ENCODE measurements around the gene ERC1. TPM values are rescaled to one million over a fixed set of nuclear protein-coding genes. Genes with fewer than 3 reads are reported as not detected.

Gene ERC1
- total RNA-seq, 1 donor from 2014 or later: 30.8 TPM

DNA sequence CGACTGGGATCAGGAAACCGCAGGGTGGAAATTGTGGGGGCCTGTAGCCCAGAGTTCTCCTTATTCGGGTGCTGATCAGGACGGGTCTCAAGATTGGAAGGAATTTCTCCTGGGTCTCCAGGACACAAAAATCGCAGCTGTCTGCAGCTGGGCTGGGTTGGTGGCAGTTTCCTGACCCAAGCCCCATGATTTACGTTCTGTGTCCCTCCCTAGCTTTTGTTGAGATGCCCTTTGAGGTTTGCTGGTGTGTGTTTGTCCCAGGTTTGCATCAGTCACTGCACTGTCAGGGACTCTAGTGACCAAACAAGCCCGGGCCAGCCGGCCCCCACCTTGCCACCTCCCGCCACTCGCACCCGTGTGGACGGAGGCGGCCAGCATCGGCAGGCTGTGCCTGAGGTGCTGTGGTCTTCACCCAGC lies 513.9 kb downstream of the ERC1 start:
- H3K27ac Mint-ChIP-seq: no peak overlapping the region
- H3K4me3 Mint-ChIP-seq: peak overlapping the region; percentile 64
- intact Hi-C loops (cut with micrococcal nuclease): no loop called here

DNA sequence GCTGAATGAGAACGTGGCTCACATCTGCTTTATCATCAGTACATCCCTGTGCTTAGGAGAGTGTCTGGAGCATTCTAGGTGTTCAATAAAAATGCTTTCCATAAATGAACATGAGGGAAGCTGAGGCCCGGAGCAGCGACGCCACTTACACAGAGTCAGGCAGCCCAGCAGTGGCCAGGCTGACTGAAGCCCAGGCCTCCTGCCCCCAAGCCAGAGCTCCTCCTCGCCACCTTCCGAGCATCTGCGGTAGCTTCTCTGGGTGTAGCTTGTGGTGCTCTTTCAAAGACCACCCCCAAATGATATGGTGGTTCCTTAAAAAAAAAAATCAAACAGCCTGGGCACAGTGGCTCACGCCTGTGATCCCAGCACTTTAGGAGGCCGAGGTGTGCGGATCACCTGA lies 514.6 kb downstream of the ERC1 start:
- Mint-ChIP-seq H3K27me3 (peaks cover 30% of the 10 kb centered on the region), H3K4me1 (peaks cover 9% of the 10 kb centered on the region), H3K27ac (no peak overlapping the region), H3K4me3 (no peak overlapping the region), H3K9me3 (no peaks in the 10 kb centered on the region), H3K36me3 (ENCODE audit: low read depth) (no peaks in the 10 kb centered on the region)
- no peak for DNase-seq
- intact Hi-C loops (cut with micrococcal nuclease): no loop called here

More for the DNA sequence above, 513.9 kb downstream of the ERC1 start:
- Mint-ChIP-seq H3K36me3 (ENCODE audit: low read depth) (no peaks in the 10 kb centered on the region), H3K4me1 (peaks cover 9% of the 10 kb centered on the region), H3K9me3 (no peaks in the 10 kb centered on the region), H3K27me3 (peaks cover 30% of the 10 kb centered on the region)
- DNase-seq: no peak

DNA sequence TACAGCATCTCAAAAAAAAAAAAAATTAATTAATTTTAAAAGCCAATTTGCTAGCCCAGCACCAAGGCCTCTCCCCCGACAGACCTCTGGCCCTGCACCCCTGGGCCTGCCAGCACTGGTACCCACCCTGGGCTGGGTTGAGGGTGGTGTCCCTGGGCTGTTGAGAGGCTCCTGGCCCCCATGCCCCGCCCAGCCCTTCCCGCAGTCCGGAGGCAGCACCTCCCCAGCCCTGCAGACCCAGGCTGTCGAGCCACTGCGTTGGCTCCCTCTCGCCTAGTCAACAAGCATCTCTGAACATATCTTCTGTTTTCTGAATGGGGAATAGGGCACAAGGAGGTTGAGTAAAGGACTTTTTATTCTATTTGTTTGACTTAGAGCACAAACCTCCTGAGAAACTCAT lies 516.3 kb downstream of the ERC1 start:
- Mint-ChIP-seq H3K27me3 (peaks cover 40% of the 10 kb centered on the region), H3K4me3 (no peak overlapping the region), H3K27ac (no peak overlapping the region), H3K36me3 (ENCODE audit: low read depth) (no peaks in the 10 kb centered on the region), H3K4me1 (peaks cover 12% of the 10 kb centered on the region), H3K9me3 (no peaks in the 10 kb centered on the region)
- DNase-seq: no peak
- intact Hi-C loops (cut with micrococcal nuclease): no loop called here

DNA sequence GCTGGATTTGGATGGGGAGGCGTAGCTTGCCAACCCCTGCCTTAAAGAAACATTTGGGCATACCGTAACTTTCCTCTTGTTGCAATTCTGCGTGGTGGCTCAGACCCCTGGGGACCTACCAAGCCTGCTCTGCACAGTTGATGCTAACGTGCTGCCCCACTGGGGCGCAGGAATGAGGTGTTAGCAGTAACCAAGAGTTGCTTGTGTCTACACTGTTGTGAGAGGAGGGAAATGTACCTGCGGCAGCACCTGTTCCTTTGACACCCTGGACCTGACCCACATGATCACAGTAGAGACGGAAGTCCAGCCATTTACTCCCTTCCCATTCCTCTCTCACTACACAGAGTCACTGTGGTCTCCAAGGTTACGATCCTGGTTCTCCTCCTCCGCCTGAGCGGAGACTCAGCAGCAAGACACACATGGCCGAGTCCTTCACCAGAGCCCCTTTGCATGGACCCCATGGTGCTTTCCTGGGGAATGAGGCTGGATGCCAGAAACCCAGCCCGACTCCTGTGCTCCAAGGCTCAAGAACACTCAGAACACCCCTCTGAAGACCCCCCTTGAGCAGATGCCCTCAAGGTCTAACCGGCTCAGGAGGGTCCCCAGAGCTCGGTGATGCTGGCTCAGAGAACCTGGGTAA lies 518.5 kb downstream of the ERC1 start:
- peaks cover 9% of the 10 kb centered on the region for H3K4me1 Mint-ChIP-seq

DNA sequence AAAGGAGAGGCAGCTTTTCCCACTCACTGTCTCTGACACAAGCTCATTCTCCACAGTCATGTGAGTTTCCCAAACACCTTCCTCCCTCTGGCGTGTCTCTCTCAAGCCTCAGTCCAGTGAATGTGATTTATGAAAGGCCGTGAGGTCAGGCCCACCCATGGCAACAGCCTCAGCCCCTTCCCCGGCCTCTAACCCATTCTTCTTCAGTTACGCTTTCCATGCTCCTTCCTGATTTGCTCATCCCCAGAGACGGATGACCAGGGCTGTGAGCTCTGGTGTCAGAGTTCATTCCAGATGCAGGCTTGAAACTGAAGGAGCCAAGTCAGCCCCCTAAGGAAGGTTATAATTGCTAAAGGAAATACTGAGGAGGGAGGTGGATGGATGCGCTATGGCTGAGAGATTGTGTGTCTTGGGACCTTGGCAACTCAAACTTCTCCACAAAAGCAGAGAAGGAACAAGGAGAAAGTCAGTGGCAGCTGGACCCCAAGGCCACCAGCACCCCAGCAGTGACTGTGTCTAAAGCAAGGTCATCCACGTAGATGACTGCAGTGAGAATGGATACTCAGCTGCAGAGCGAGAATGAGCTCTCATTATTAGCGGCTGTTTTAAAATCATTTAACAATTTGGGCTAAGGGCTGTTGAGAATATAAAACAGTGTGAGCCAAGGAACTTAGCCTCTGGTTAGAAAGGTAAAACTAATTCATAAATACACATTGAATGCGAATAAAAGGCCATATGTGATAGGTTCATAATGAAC lies 519.2 kb downstream of the ERC1 start:
- Mint-ChIP-seq H3K4me3 (no peak overlapping the region), H3K27me3 (peaks cover 34% of the 10 kb centered on the region), H3K9me3 (no peaks in the 10 kb centered on the region), H3K27ac (no peak overlapping the region), H3K4me1 (peaks cover 6% of the 10 kb centered on the region), H3K36me3 (ENCODE audit: low read depth) (no peaks in the 10 kb centered on the region)
- intact Hi-C loops (cut with micrococcal nuclease): no loop called here
- DNase-seq: no peak

More for the DNA sequence above, 518.5 kb downstream of the ERC1 start:
- intact Hi-C loops (cut with micrococcal nuclease): no loop called here
- DNase-seq: no peak
- Mint-ChIP-seq H3K27ac (no peak overlapping the region), H3K9me3 (no peaks in the 10 kb centered on the region), H3K36me3 (ENCODE audit: low read depth) (no peaks in the 10 kb centered on the region), H3K4me3 (no peak overlapping the region), H3K27me3 (peaks cover 39% of the 10 kb centered on the region)

DNA sequence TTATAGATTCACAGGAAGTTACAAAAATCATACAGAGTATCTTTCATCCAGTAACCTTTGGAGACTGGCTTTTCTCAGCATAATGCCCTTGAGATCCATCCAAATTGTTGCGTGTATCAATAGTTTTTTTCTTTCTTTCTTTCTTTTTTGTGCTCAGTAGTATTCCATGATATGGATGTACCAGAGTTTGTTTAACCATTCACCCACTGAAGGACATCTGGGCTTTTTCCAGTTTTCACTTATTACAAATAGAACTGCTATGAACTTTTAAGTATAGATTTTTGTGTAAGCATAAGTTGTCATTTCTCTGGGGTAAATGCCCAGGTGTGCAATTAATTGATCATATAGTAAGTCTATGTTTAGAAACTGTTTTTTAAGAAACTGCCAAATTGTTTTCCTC lies 524.0 kb downstream of the ERC1 start:
- H3K27ac Mint-ChIP-seq: no peak overlapping the region
- intact Hi-C loops (cut with micrococcal nuclease): no loop called here

DNA sequence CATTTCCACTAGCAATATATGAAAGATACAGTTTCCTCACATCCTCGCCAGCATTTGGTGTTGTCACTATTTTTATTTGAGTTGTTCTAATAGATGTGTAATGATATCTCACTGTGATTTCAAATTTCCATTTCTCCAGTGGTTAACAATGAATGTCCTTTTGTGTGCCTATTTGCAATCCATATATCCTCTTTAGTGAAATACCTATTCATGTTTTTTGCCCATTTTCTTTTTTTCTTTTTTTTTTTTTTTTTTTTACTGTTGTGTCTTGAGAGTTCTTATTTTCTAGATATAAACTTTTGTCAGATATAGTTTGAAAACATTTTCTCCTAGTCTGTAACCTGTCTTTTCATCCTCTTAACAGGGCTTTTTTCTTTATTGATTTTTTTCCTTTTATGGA lies 524.4 kb downstream of the ERC1 start:
- no peak overlapping the region for H3K4me3 Mint-ChIP-seq
- no peak for DNase-seq
- H3K27ac Mint-ChIP-seq: no peak overlapping the region
- peaks cover 1% of the 10 kb centered on the region for H3K36me3 Mint-ChIP-seq (ENCODE audit: low read depth)
- H3K4me1 Mint-ChIP-seq: peaks cover 6% of the 10 kb centered on the region
- peaks cover 52% of the 10 kb centered on the region for H3K27me3 Mint-ChIP-seq
- intact Hi-C loops (cut with micrococcal nuclease): no loop called here
- H3K9me3 Mint-ChIP-seq: no peaks in the 10 kb centered on the region

More for the DNA sequence above, 524.0 kb downstream of the ERC1 start:
- peaks cover 51% of the 10 kb centered on the region for H3K27me3 Mint-ChIP-seq
- H3K4me3 Mint-ChIP-seq: no peak overlapping the region
- no peaks in the 10 kb centered on the region for H3K9me3 Mint-ChIP-seq
- H3K4me1 Mint-ChIP-seq: peaks cover 6% of the 10 kb centered on the region
- no peak for DNase-seq
- peaks cover 1% of the 10 kb centered on the region for H3K36me3 Mint-ChIP-seq (ENCODE audit: low read depth)

DNA sequence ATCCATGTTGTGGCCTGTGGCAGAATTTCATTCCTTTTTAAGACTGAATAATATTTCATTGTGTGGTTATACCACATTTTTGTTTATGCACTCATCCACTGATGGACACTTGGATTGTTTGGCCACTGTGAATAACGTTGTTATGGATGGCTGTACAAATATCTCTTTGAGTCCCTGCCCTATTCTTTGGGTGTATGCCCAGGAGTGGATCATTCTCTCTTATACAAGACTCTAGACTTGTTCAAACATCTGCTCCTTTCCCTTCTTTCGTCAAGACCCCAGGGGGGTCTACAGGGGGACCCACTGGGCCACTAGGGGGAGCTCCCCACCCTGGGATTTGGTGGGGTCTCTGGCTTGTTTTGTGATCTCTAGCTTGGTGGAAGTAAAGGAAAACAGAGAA lies 526.0 kb downstream of the ERC1 start:
- Mint-ChIP-seq H3K4me1 (peaks cover 5% of the 10 kb centered on the region), H3K36me3 (ENCODE audit: low read depth) (peaks cover 1% of the 10 kb centered on the region), H3K27me3 (peaks cover 45% of the 10 kb centered on the region), H3K9me3 (no peaks in the 10 kb centered on the region), H3K27ac (no peak overlapping the region), H3K4me3 (no peak overlapping the region)
- DNase-seq: no peak
- intact Hi-C loops (cut with micrococcal nuclease): no loop called here

DNA sequence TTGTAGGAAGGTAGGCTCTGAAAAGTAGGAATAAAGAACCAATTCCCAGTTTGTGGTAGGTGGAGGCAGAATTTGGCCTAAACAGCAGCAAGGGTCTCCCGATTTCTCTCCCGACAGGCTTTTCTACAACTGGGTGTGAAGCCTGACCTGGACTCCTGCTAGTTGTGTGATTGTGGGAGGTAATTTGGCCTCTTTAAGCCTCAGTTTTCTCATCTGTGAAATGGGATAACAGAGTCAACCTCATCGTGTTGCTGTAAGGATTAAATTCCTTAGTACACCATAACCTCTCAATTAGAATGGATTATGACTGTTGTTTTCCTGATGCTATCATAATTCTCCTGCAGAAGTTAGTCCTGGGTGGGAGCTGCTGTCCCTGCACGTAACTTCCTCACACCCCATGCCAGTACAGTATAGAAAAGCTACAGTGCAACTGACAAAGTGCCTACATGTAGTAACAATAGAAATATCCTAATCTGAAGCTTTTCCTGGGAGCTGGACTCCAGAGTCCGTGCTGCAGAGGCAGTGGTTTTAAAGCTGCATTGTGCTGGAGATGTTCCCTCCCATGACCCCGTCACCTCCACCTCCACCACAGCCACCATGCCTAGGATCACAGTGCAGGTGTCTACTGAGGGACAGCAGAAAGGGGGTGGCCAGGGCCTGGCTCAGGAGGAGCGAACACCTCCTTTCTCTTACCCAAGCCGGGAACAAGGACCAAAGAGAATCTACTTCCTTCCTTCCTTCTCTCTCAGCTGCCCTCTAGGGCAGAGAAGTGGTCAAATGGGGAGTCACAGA lies 526.9 kb downstream of the ERC1 start:
- no peaks in the 10 kb centered on the region for H3K9me3 Mint-ChIP-seq
- H3K4me1 Mint-ChIP-seq: no peaks in the 10 kb centered on the region
- intact Hi-C loops (cut with micrococcal nuclease): no loop called here
- peaks cover 42% of the 10 kb centered on the region for H3K27me3 Mint-ChIP-seq
- no peak overlapping the region for H3K4me3 Mint-ChIP-seq
- peaks cover 1% of the 10 kb centered on the region for H3K36me3 Mint-ChIP-seq (ENCODE audit: low read depth)
- H3K27ac Mint-ChIP-seq: no peak overlapping the region
- no peak for DNase-seq

DNA sequence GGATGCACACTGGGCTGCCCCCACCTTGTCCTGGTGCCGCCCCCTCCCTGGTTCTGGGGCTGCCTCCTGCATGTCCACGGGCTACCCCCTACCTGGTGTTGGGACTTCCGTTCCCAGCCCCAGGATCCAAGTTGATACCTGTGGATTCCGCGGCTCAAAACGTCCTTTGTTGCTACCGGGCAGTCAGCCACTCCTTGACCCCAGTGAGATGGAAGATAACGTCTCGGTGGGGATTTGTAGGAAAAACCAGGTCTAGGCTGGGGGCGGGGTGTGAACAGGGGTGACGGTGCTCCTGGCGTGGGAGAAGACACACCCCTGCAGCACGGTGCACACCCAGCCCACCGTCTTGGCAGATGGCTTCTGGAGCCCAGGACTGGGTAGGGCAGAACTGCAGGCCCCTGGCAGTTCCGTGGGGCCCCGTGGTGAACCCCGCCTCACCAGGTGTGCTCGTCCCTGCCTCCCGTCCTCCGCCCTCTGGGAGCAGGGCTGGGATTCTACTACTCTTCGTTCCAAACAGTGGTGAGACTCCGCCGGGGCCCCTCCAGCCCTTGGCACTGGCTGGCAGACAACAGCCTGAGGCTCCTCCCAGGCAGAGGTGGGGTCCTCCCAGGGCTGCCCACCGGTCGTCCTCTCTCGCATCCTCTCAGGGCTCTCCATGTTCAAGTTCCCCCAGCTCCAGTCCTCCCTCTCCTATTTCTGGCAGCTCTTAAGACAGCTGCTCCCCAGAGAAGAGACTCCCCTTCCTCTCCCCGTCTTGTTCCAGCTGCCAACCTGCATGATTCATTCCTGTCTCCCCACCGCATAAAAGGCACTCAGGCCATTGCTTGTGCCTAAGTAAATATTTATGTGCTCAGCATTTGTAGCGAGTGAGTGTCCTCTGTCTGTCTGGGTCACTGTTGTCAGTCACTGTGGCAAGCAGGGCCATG lies 527.8 kb downstream of the ERC1 start:
- H3K9me3 Mint-ChIP-seq: no peaks in the 10 kb centered on the region
- intact Hi-C loops (cut with micrococcal nuclease): no loop called here
- no peak overlapping the region for H3K4me3 Mint-ChIP-seq
- H3K27ac Mint-ChIP-seq: no peak overlapping the region
- H3K4me1 Mint-ChIP-seq: no peaks in the 10 kb centered on the region
- H3K27me3 Mint-ChIP-seq: peaks cover 41% of the 10 kb centered on the region
- H3K36me3 Mint-ChIP-seq (ENCODE audit: low read depth): peaks cover 1% of the 10 kb centered on the region
- no peak for DNase-seq

DNA sequence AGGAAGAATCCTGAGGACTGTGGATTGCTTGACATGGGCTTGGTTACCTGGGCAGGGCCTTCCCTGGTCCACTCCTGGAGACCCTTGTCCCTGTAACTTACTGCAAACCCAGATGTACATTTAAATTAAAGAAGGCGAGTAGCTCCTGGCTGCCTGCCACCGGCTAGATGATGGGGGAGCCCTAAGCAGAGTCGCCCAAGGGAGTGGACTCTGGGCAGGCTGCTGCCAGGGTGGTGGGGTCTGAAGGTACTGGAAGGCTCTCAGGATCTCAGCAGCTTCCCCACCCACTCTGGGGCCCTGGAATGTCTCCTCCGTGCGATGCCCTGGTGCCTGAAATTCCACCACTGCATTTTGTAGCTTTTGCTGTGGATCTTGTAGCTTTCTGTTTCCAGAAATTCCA lies 528.6 kb downstream of the ERC1 start:
- intact Hi-C loops (cut with micrococcal nuclease): no loop called here
- Mint-ChIP-seq H3K4me1 (no peaks in the 10 kb centered on the region), H3K9me3 (no peaks in the 10 kb centered on the region), H3K27ac (no peak overlapping the region), H3K27me3 (peaks cover 43% of the 10 kb centered on the region), H3K4me3 (no peak overlapping the region), H3K36me3 (ENCODE audit: low read depth) (peaks cover 1% of the 10 kb centered on the region)
- DNase-seq: no peak

DNA sequence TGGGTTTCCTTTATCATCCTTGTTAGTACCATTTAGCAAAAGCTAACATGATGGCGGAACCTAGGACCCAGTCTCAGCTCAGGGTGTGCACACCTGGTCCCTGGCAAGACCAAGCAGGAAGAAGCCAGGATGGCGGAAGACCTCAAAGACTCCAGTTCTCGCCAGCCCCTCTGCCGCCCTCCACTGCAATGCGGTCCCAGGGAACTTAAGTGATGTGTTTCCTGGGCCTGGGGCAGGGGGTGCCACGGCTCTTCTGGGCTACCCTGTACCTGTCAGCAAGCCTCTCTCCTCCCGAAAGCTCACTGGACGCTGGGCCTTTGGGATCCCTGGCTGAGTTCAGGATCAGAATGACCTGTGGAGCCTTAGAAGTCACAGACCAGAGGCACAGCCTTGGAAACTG lies 532.0 kb downstream of the ERC1 start:
- Mint-ChIP-seq H3K36me3 (ENCODE audit: low read depth) (peaks cover 2% of the 10 kb centered on the region), H3K9me3 (no peaks in the 10 kb centered on the region), H3K4me1 (no peaks in the 10 kb centered on the region), H3K27me3 (peaks cover 56% of the 10 kb centered on the region), H3K4me3 (no peak overlapping the region), H3K27ac (no peak overlapping the region)
- intact Hi-C loops (cut with micrococcal nuclease): no loop called here
- no peak for DNase-seq

DNA sequence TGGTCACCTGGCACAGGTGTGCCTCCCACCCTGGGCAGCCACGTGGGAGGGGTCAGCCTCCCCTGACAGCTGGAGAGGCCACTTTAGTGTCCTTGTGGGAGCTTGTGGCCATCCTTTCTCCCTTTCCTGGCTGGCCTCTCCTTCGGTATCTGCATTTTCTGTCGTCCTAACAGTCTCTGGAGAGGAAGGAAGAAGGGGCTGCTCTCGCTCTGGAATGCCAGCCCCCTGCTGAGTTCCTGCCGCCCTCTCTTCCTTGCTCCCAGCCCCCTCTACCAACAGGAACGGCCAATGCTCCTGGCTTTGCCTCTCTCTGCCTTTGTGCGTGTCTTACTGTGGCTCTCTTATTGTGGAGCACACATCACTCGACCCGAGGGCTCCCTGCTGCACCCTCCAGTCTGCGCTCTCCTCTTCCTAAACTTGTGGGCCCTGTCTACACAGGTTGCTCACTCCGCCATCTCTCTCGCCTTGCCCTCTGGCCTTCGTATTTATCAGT lies 532.6 kb downstream of the ERC1 start:
- H3K4me3 Mint-ChIP-seq: no peak overlapping the region
- H3K27ac Mint-ChIP-seq: no peak overlapping the region
- no peaks in the 10 kb centered on the region for H3K9me3 Mint-ChIP-seq
- intact Hi-C loops (cut with micrococcal nuclease): no loop called here
- DNase-seq: no peak
- H3K4me1 Mint-ChIP-seq: no peaks in the 10 kb centered on the region
- peaks cover 58% of the 10 kb centered on the region for H3K27me3 Mint-ChIP-seq
- peaks cover 2% of the 10 kb centered on the region for H3K36me3 Mint-ChIP-seq (ENCODE audit: low read depth)

All from activated CD4-positive, alpha-beta T cell treated with anti-CD3 and anti-CD28 coated beads, Interleukin-2, amount 10 ng/mL, durations not matched to agents 24 days and 14 days (primary cell).